Measurements from ENCODE around the gene EIF2B1.

EIF2B1 gene

DNA sequence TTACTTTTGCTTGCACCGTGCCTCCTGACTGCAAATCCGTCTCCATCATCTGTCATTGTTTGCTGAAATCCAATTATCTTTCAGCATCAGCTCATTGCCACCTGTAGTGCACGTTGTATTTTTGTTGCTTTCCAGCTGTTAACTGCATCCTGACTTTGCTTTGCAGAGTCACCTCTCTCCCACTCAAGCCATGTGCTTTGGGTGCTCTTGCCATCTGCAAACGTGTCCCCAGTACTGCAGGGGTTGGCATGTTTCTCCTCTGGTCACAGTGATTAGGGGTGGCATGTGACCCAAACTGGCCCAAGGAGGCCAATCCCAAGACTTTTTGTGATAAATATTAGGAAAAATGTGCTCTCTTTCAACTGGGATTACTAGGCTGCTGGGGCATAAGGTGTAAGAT is 59.6 kb downstream of the EIF2B1 start:
- Mint-ChIP-seq H3K36me3 (ENCODE audit: insufficient read depth) (peaks cover 3% of the 10 kb centered on the region), H3K27ac (no peak overlapping the region), H3K27me3 (peaks cover 11 to 17% of the 10 kb centered on the region in 2 donors), H3K4me3 (no peak overlapping the region), H3K4me1 (ENCODE audit: low read depth in 2 of 2) (peaks cover 0 to 2% of the 10 kb centered on the region in 2 donors), H3K9me3 (no peaks in the 10 kb centered on the region)
- ATAC-seq (replicated peaks) (no peak), DNase-seq (no peak)

DNA sequence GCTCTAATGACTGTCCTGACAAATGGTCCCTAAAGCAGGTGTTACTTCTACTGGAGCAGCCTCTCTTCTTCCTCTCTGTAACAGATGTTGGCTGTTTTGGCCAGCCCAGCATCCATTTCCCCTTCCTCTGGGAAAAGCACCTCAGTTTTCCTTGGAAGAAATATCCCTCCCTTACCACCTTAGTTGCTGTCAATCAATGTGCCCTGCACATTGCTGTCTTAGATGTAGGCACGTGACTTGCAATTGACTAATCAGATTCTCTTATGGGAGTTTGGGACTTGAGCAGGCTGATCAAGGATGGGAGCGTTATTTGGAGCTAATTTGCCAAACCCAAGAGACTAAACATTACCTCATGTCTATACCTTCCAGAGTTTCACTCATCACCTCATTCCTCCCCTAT is 61.1 kb downstream of the EIF2B1 start:
- DNase-seq (no peak), ATAC-seq (replicated peaks) (no peak)
- Mint-ChIP-seq H3K27ac (no peak overlapping the region), H3K36me3 (ENCODE audit: insufficient read depth) (peaks cover 3% of the 10 kb centered on the region), H3K27me3 (peaks cover 12 to 20% of the 10 kb centered on the region in 2 donors), H3K9me3 (no peaks in the 10 kb centered on the region), H3K4me3 (no peak overlapping the region), H3K4me1 (ENCODE audit: low read depth in 2 of 2) (peaks cover 0 to 2% of the 10 kb centered on the region in 2 donors)

DNA sequence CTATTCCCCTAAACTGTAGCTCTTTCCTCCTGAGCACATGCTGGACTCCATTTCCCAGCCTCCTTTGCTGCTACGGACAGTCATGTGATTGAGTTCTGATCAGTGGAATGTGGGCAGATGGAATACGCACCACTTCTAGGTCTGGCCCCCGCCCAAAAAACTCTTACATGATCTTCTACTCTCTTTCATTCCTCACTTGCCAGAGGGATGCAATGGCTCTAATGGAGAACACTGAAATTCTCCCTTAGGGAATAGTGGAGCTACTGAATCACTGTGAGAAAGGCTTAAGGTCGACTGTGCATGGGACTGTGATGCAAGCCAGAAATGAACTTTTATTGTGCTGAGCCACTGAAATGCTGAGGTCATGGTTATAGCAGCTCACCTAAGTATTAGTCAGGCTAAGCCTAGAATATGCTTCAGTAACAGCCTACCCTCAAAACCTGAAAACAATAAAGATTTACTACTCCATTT is 62.1 kb downstream of the EIF2B1 start:
- DNase-seq: no peak
- ATAC-seq (replicated peaks): no peak
- no peak overlapping the region for H3K4me3 Mint-ChIP-seq
- H3K27me3 Mint-ChIP-seq: peaks cover 16 to 21% of the 10 kb centered on the region in 2 donors
- H3K9me3 Mint-ChIP-seq: no peaks in the 10 kb centered on the region
- no peak overlapping the region for H3K27ac Mint-ChIP-seq
- H3K4me1 Mint-ChIP-seq (ENCODE audit: low read depth in 2 of 2): peaks cover 0 to 2% of the 10 kb centered on the region in 2 donors
- peaks cover 6% of the 10 kb centered on the region for H3K36me3 Mint-ChIP-seq (ENCODE audit: insufficient read depth)
